Measurements from ENCODE around the gene ACOT8. TPM values are rescaled to one million over a fixed set of nuclear protein-coding genes. Genes with fewer than 3 reads are reported as not detected.

Gene ACOT8
- polyA plus RNA-seq, 2 of the 4 experiments (the other 2 are of a cell fraction) = 14.0 to 18.5 TPM

DNA sequence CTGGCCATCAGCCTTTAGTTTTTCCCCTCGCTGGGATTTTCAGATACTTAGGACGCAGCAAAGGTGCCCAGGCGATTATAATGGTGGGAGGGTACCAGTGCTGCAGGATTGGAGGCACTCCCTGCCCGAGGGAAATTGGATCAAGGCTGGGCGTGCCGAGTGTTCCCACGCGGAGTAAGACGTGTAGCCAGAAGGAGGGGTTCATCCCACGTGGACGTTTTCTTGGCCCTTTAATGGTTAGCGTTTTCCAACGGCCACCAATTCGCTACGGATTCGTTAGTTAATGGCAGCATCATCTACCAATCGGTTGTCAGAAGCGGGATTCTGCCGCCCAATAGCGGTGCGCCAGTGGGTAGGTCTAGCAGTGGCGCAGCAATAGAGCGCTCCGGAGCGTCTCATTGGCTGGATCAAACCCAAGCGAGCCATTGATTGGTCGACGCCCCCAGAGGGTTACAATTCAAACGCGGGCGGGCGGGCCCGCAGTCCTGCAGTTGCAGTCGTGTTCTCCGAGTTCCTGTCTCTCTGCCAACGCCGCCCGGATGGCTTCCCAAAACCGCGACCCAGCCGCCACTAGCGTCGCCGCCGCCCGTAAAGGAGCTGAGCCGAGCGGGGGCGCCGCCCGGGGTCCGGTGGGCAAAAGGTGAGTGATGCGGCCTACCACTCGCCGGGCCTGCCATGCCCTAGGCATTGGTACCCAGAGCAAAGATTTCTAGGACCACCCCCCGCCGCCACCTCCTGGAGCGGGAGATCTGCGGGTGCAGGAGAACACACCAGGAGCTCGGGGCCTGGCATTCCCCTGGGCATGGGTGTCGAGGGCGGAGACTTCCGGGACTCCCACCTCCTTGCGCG is 44.8 kb downstream of the ACOT8 start, which contains the start of gene UBE2C:
TSS of gene UBE2C (plus strand) at position 488 of the 849 bp plus-strand sequence. CDS start at position 540, 52 bp downstream.
- peak within 1 kb of the TSS; percentile 84 to 93 for H3K27ac ChIP-seq
- H3K4me1 ChIP-seq = peaks cover 43% of the 10 kb centered on the region
- WGBS (ENCODE audit: missing lambda C conversion rate) = 1% methylated on average over 29 of the region's 65 CpGs
- no peaks in the 10 kb centered on the region for H3K9me3 ChIP-seq
- ChIA-PET POLR2A (interaction anchor here (0.8 to 1.5 kb wide), 2 partner anchors 10 to 22 kb away, joined by 3 to 6 read pairs; partner anchors contain the start of gene SNX21), CTCF (interaction anchor here (0.9 to 4.9 kb wide), 4 partner anchors 10 to 153 kb away, joined by 3 to 30 read pairs (median 6); partner anchors contain the start of genes DNTTIP1 and WFDC3)
- H3K4me3 ChIP-seq = peak within 1 kb of the TSS; percentile 87
- FAIRE-seq (peak; percentile 39), ATAC-seq (peak; percentile 97 to 99), DNase-seq (ENCODE audit: low read depth in 1 of 2, low spot score in 1 of 2) (peak; percentile 99 to 100)
- peak within 1 kb of the TSS; percentile 99 for H3K4me2 ChIP-seq
- no peak for TF ChIP-seq MYC (IDR thresholded peaks at IDR 0.05; ENCODE audit: borderline replicate concordance, low read length)
- no peak for TF ChIP-seq RNF2 (IDR thresholded peaks at IDR 0.05; ENCODE audit: borderline replicate concordance, low read depth)
- TF ChIP-seq SMC3 (IDR thresholded peaks at IDR 0.05) = no peak
- TF ChIP-seq EHF (CRISPR knock-in tag; IDR thresholded peaks at IDR 0.05) = no peak
- no peak for TF ChIP-seq CBX2 (IDR thresholded peaks at IDR 0.05; ENCODE audit: borderline replicate concordance, low read depth)
- TF ChIP-seq FOSL2 (IDR thresholded peaks at IDR 0.05) = no peak
- TF ChIP-seq FOSL2 (CRISPR knock-in tag; IDR thresholded peaks at IDR 0.05) = no peak
- no peak for TF ChIP-seq FOSB (CRISPR knock-in tag; IDR thresholded peaks at IDR 0.05)
- no peak for TF ChIP-seq RARB (CRISPR knock-in tag; IDR thresholded peaks at IDR 0.05)
- no peak for TF ChIP-seq BHLHE40 (IDR thresholded peaks at IDR 0.05; ENCODE audit: low read depth, low read length)
- TF ChIP-seq SREBF2 (IDR thresholded peaks at IDR 0.05) = no peak
- no peak for TF ChIP-seq ZFP36 (IDR thresholded peaks at IDR 0.05; ENCODE audit: borderline replicate concordance, partially characterized antibody)
- TF ChIP-seq HOXB5 (CRISPR knock-in tag; IDR thresholded peaks at IDR 0.05) = no peak
- no peak for TF ChIP-seq POLR2AphosphoS2 (conservative IDR thresholded peaks at IDR 0.05; ENCODE audit: low read length)
- TF ChIP-seq CHD2 (IDR thresholded peaks at IDR 0.05; ENCODE audit: low read length, partially characterized antibody) = no peak
- peak; percentile 63; the same call in 1 of the 2 replicates for TF ChIP-seq KDM1A (IDR thresholded peaks at IDR 0.05; ENCODE audit: low read depth)
- TF ChIP-seq, protein P1, sequence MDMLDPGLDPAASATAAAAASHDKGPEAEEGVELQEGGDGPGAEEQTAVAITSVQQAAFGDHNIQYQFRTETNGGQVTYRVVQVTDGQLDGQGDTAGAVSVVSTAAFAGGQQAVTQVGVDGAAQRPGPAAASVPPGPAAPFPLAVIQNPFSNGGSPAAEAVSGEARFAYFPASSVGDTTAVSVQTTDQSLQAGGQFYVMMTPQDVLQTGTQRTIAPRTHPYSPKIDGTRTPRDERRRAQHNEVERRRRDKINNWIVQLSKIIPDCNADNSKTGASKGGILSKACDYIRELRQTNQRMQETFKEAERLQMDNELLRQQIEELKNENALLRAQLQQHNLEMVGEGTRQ (IDR thresholded peaks at IDR 0.05) = peak; percentile 89
- TF ChIP-seq ZSCAN20 (CRISPR knock-in tag; IDR thresholded peaks at IDR 0.05) = no peak
- TF ChIP-seq, protein P2, sequence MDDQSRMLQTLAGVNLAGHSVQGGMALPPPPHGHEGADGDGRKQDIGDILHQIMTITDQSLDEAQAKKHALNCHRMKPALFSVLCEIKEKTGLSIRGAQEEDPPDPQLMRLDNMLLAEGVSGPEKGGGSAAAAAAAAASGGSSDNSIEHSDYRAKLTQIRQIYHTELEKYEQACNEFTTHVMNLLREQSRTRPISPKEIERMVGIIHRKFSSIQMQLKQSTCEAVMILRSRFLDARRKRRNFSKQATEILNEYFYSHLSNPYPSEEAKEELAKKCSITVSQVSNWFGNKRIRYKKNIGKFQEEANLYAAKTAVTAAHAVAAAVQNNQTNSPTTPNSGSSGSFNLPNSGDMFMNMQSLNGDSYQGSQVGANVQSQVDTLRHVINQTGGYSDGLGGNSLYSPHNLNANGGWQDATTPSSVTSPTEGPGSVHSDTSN (IDR thresholded peaks at IDR 0.05) = peak; percentile 94
- no peak for TF ChIP-seq CBX8 (IDR thresholded peaks at IDR 0.05)
- TF ChIP-seq KDM5A (IDR thresholded peaks at IDR 0.05) = peak; percentile 85
- no peak for TF ChIP-seq ZC3H11A (IDR thresholded peaks at IDR 0.05)
- TF ChIP-seq POLR2A (IDR thresholded peaks at IDR 0.05; ENCODE audit: low read length) = peak; percentile 32
- TF ChIP-seq MAZ (IDR thresholded peaks at IDR 0.05; ENCODE audit: borderline replicate concordance, low read depth, low read length) = no peak
- no peak for TF ChIP-seq NR3C1 (IDR thresholded peaks at IDR 0.05)
- no peak for TF ChIP-seq GATA3 (IDR thresholded peaks at IDR 0.05; ENCODE audit: borderline replicate concordance)
- TF ChIP-seq, protein P3, sequence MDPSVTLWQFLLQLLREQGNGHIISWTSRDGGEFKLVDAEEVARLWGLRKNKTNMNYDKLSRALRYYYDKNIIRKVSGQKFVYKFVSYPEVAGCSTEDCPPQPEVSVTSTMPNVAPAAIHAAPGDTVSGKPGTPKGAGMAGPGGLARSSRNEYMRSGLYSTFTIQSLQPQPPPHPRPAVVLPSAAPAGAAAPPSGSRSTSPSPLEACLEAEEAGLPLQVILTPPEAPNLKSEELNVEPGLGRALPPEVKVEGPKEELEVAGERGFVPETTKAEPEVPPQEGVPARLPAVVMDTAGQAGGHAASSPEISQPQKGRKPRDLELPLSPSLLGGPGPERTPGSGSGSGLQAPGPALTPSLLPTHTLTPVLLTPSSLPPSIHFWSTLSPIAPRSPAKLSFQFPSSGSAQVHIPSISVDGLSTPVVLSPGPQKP (IDR thresholded peaks at IDR 0.05; ENCODE audit: low read depth, low read length) = no peak
- no peak for TF ChIP-seq RAD21 (conservative IDR thresholded peaks at IDR 0.05 in 1 of 2, IDR thresholded peaks at IDR 0.05 in 1 of 2)
- TF ChIP-seq, protein P4, sequence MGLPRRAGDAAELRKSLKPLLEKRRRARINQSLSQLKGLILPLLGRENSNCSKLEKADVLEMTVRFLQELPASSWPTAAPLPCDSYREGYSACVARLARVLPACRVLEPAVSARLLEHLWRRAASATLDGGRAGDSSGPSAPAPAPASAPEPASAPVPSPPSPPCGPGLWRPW (IDR thresholded peaks at IDR 0.05) = no peak
- TF ChIP-seq RCOR1 (IDR thresholded peaks at IDR 0.05; ENCODE audit: low read depth, low read length) = no peak
- no peak for TF ChIP-seq NPAS2 (CRISPR knock-in tag; IDR thresholded peaks at IDR 0.05; ENCODE audit: borderline replicate concordance)
- TF ChIP-seq JUN (IDR thresholded peaks at IDR 0.05) = peak in 1 of 2 experiments; percentile 81; a peak in 3 of 5 replicates
- no peak for TF ChIP-seq ZNF302 (CRISPR knock-in tag; IDR thresholded peaks at IDR 0.05)
- TF ChIP-seq HEYL (CRISPR knock-in tag; IDR thresholded peaks at IDR 0.05) = no peak
- no peak for TF ChIP-seq JUNB (IDR thresholded peaks at IDR 0.05)
- TF ChIP-seq EP300 (IDR thresholded peaks at IDR 0.05) = no peak
- TF ChIP-seq ESRRA (IDR thresholded peaks at IDR 0.05; ENCODE audit: borderline replicate concordance, low read length) = no peak
- TF ChIP-seq CEBPB (IDR thresholded peaks at IDR 0.05) = no peak; a peak in 1 of 4 replicates
- TF ChIP-seq HDAC2 (IDR thresholded peaks at IDR 0.05) = peak; percentile 88
- no peak for TF ChIP-seq FOXS1 (CRISPR knock-in tag; IDR thresholded peaks at IDR 0.05)
- TF ChIP-seq HOXB13 (CRISPR knock-in tag; IDR thresholded peaks at IDR 0.05; ENCODE audit: low read depth) = no peak

Measured in A549 (cell line).